SH-SY5Y (cell line): ENCODE results near the gene TDRD9.

ENCODE experiments used
- GATA2 ChIP-seq: IDR thresholded peaks from 2 replicates; pipeline ENCODE4 v1.6.1; 2011; ENCODE audit warnings: mild to moderate bottlenecking, low read depth, low read length
- GATA3 ChIP-seq: IDR thresholded peaks from 2 replicates; pipeline ENCODE4 v1.6.1; 2011; ENCODE audit warnings: low read depth, mild to moderate bottlenecking, low read length, moderate library complexity

DNA sequence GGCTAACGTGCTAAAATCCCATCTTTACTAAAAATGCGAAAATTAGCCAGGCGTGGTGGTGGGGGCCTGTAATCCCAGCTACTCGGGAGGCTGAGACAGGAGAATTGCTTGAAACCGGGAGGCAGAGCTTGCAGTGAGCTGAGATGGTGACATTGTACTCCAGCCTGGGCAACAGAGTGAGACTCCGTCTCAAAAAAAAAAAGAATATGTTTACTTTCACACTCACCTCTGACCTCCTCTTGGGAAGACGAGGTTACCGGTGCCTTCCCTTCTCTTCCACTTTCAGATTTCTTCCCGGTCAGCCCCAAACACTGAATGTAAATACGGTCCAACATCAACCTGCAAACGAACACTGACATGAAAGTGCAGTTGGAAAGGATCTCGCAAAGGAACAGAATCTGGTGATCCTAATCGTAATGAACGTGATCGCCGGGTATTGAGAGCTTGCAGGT, 49.1 kb upstream of the TDRD9 start:
- TF ChIP-seq GATA2 (no peak), GATA3 (no peak)
